Measurements from ENCODE around the gene AMER2.

The AMER2 gene

GRCh38 chr13:25179832-25180774 lies 8.0 kb upstream of the AMER2 start:
- TF ChIP-seq, protein P1, sequence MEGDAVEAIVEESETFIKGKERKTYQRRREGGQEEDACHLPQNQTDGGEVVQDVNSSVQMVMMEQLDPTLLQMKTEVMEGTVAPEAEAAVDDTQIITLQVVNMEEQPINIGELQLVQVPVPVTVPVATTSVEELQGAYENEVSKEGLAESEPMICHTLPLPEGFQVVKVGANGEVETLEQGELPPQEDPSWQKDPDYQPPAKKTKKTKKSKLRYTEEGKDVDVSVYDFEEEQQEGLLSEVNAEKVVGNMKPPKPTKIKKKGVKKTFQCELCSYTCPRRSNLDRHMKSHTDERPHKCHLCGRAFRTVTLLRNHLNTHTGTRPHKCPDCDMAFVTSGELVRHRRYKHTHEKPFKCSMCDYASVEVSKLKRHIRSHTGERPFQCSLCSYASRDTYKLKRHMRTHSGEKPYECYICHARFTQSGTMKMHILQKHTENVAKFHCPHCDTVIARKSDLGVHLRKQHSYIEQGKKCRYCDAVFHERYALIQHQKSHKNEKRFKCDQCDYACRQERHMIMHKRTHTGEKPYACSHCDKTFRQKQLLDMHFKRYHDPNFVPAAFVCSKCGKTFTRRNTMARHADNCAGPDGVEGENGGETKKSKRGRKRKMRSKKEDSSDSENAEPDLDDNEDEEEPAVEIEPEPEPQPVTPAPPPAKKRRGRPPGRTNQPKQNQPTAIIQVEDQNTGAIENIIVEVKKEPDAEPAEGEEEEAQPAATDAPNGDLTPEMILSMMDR (IDR thresholded peaks at IDR 0.05): no peak

DNA sequence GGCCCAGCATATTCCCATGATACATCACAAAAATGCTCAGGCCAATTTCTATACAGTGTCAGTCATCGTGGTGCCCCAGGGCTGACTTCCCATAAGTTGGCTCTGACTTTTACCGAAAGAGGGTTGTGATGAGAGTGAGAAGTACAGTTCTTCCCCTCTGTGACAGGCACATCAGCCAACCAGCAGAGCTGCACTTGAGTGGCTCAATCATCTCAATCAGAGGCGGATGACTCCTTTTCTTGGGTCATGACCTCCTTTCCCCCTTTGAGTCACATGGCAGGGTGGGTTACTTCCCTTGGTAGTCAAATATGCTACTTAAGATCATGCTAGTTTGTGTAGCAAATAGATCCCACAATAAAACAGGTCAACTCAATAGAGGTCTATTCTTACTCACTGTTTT lies 6.9 kb upstream of the AMER2 start:
- TF ChIP-seq, protein P1 (IDR thresholded peaks at IDR 0.05): no peak

- TF ChIP-seq, protein P1 (IDR thresholded peaks at IDR 0.05): no peak
These were observed 6.0 kb upstream of the AMER2 start for GRCh38 chr13:25178070-25178469.

- TF ChIP-seq, protein P1 (IDR thresholded peaks at IDR 0.05): no peak
These were observed 5.5 kb upstream of the AMER2 start for GRCh38 chr13:25177636-25178035.

DNA sequence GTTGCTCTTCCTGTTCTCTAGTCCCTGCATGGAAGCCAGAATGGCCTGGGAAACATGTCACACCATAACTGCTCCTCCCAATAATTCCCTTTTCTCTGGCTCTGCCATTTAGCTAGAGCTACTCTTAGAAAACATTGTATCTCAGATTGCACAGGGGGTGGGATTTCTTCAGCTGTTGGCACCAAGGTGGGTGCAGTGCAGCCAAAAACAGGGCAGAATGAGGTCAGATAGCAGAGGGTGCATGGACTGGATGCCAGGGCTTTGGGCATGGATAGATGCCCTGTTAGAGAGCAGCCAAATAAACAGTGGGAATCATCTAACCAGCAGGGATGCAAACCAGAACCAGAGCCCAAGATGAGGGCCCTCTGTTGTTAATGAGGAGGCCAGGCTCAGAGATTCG lies 4.9 kb upstream of the AMER2 start:
- TF ChIP-seq, protein P1 (IDR thresholded peaks at IDR 0.05): no peak

- TF ChIP-seq, protein P1 (IDR thresholded peaks at IDR 0.05): no peak
These were observed 3.3 kb upstream of the AMER2 start for GRCh38 chr13:25175431-25175830.

- TF ChIP-seq, protein P1 (IDR thresholded peaks at IDR 0.05): no peak
These were observed 2.9 kb upstream of the AMER2 start for GRCh38 chr13:25175026-25175425.
